ENCODE results near the gene MFSD2A.
A peak's percentile ranks its signal among the peaks of the same experiment; 100 is the strongest.
"Not testable (repeated sequence)": the region's sequence is repeated elsewhere in the genome, so short reads cannot be mapped to it uniquely, and the experiment has no call there.

MFSD2A gene

GRCh38 chr1:39940980-39941871, 13.7 kb upstream of the MFSD2A start:
- peak; percentile 31 for DNase-seq

DNA sequence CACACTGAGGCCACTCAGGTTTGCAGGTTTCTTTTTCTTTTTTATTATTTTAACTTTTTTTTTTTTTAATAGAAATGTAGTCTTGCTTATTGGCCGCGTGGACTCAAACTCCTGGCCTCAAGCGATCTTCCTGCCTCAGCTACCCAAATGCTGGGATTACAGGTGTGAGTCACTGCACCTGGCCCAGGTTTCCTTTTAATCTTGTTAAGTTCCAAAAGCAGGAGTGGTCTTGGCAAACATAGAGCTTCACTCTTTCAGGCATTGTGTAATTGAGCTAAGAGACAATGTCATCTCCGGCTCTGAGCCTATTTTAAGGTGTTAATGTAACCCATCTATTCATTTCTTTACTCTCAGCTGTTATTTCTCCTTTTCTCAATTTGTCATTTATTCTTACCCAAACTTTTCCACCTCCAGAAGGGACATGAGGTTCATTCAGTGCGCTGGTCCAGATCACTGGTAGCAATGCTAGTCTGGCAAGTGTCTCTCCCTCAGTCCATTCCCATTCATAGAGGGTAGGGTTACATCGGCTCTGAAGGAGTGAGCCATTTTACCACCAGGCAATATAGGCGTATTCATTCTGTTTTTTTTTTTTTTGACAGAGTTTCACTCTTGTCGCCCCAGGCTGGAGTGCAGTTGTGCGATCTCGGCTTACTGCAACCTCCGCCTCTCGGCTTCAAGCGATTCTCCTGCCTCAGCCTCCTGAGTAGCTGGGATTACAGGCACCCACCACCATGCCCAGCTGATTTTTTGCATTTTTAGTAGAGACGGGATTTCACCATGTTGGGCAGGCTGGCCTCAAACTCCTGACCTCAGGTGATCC, 11.3 kb upstream of the MFSD2A start:
- DNase-seq: no peak

DNA sequence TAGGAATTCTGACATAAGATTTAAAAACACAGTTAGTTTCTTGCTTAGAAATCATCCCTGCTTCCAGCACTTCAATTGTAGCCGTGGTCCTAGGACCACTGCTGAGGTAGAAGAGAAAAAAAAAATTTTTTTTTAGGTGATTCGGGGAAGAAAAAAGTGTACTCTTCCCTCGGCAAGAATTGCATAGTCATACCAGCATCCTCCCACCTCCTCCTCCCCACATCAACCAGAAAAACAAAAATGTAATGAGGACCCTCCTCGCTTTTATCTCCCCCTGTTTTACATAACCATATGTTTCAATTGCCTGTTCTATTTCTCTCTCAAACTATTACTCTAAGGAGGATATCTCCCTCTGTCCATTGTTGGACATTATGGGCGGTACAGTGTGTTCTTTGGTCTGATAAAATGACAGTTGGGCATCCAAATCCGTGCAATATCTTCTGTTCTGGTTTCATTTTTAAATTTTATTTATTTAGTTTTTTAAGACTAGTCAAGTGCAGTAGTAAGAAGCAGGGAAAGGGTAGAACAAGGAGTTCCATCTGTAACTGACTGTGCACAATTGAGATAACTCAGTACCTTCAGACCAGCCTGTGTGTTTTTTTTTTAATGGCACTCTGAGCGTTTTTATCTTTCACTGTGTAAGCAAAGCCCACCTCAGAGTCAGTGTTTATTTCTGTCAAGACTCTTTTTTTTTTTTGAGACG, 10.4 kb upstream of the MFSD2A start:
- no peak for DNase-seq

GRCh38 chr1:39946216-39946615, 8.7 kb upstream of the MFSD2A start:
- DNase-seq: no peak

- no peak for DNase-seq
Observed at GRCh38 chr1:39947260-39947659, 7.7 kb upstream of the MFSD2A start.

DNA sequence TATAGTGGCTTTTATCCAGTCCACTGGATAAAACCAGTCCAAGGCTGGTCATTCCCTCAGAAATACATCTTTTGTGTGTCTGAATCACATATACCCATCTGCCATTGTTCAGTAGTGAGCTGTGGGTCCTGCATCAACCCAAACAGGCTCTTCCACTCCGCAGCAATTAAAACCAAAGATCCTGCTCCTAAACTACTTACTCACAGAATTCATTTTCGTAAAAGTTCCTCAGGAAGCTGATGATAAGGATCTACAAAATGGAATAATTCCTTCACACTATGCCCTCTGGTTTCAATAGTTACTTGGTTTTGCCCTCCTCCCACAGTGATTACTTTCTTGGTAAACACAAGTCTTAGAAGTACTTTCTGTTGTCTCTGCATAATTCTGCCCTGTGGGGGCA, 5.1 kb upstream of the MFSD2A start:
- no peak for DNase-seq

GRCh38 chr1:39951926-39952325, 3.0 kb upstream of the MFSD2A start:
- no peak for DNase-seq

- no peak for DNase-seq
Observed at GRCh38 chr1:39952359-39953110, 2.4 kb upstream of the MFSD2A start.

GRCh38 chr1:39954324-39954869, 548 bp upstream of the MFSD2A start:
- no peak for DNase-seq

- DNase-seq: peak; percentile 73
Observed at GRCh38 chr1:39955547-39956539, 898 bp downstream of the MFSD2A start.

GRCh38 chr1:39957299-39958015, 2.5 kb downstream of the MFSD2A start:
- no peak for DNase-seq

DNA sequence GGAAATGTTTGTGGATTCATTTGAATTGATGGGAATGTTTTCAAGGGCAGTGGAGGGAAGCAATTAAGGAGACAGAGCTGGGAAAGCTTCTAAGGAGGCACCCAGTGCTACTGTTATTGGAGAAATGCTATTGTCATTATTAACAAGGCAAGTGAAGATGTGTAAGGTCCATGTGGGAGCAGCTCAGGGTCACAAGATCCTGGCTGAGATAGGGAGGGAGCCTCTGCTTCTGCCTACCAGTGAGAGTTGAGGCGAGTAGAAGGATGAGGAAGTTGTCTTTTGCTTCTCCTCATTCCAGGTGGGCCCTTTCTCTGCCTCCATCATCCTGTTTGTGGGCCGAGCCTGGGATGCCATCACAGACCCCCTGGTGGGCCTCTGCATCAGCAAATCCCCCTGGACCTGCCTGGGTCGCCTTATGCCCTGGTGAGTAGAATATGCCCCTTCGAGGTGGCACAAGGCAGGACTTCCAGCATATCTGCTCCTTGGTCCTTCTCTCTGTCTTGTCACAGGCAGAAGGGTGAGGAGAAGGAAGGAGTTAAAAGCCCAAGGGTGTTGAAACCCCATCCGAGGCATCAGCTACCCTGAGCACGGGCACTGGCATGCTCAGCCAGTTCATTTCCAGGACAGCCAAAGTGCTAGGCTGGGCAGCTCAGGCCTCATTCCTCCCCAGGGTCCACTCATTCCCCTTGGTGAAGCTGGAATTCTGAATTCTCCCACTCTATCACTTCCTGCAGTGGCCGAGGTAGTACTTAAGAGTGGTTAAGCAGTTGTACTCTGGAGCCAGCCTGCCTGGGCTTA, 3.7 kb downstream of the MFSD2A start:
- DNase-seq: no peak

DNA sequence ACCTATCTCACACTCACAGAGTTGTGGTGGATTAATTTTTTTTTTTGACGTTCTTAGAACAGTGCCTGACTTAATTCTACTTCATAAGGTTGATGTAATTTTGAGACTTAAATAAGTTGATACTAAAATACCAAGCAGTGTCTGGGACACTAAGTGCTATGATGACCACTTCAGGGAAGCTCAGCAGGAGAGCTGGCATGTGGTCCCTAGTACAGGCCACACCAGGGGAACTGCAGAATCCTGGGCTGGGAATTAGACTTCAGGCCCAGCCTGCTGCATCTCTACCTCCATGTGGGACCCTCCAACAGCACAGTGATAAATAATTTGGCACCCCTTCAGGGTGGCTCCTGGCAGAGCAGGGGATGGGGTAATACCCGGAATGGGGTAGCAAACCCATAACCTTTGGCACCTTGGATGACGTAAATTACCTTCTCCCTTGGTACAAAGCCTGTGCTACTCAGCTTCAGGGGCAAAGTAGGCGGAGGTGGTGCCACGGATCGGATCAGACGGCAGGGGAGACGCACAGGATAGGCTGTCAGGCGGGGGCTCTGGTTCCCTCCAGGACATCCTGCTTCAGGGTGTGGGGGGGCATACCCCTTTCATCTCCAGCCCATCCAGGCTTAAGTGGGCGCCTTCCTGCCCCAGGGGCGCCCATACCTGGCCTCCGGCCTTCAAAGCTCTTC, 4.8 kb downstream of the MFSD2A start:
- DNase-seq: no peak

GRCh38 chr1:39960431-39960958, 5.5 kb downstream of the MFSD2A start:
- peak; percentile 100 for DNase-seq

GRCh38 chr1:39962450-39962825, 7.5 kb downstream of the MFSD2A start:
- DNase-seq: no peak

- DNase-seq: not testable (repeated sequence)
Observed at GRCh38 chr1:39962964-39963363, 8.0 kb downstream of the MFSD2A start.

DNA sequence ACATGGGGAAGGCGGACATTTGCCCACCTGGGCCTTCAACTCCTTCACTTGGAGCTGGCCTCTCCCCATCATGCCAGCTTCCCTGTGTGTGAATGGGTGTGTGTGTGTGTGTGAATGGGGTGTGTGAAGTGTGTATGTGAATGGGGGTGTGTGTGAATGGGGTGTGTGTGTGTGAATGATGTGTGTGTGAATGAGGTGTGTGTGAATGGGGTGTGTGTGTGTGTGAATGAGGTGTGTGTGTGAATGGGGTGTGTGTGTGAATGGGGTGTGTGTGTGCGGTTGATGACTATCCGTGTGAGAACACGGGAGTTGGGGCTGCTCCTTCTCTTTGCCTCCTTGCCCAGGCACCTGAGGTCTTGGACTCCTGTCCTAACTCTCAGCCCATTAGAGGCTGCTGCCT, 9.6 kb downstream of the MFSD2A start:
- no peak for DNase-seq

GRCh38 chr1:39965044-39965443, 10.1 kb downstream of the MFSD2A start:
- DNase-seq: no peak

GRCh38 chr1:39969048-39969447, 14.1 kb downstream of the MFSD2A start:
- DNase-seq: no peak

Measured in DMS153 (cell line).